NCI-H2196 (cell line): ENCODE data around the gene PAGE1.
"Not testable (repeated sequence)": the region's sequence is repeated elsewhere in the genome, so short reads cannot be mapped to it uniquely, and the experiment has no call there.

Experiments
- DNase-seq: peaks from one replicate; lab custom pipeline; 2025; ENCODE audit not compliant: unreplicated experiment; lab: John Stamatoyannopoulos, UW

Gene PAGE1, protein sequence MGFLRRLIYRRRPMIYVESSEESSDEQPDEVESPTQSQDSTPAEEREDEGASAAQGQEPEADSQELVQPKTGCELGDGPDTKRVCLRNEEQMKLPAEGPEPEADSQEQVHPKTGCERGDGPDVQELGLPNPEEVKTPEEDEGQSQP

DNA sequence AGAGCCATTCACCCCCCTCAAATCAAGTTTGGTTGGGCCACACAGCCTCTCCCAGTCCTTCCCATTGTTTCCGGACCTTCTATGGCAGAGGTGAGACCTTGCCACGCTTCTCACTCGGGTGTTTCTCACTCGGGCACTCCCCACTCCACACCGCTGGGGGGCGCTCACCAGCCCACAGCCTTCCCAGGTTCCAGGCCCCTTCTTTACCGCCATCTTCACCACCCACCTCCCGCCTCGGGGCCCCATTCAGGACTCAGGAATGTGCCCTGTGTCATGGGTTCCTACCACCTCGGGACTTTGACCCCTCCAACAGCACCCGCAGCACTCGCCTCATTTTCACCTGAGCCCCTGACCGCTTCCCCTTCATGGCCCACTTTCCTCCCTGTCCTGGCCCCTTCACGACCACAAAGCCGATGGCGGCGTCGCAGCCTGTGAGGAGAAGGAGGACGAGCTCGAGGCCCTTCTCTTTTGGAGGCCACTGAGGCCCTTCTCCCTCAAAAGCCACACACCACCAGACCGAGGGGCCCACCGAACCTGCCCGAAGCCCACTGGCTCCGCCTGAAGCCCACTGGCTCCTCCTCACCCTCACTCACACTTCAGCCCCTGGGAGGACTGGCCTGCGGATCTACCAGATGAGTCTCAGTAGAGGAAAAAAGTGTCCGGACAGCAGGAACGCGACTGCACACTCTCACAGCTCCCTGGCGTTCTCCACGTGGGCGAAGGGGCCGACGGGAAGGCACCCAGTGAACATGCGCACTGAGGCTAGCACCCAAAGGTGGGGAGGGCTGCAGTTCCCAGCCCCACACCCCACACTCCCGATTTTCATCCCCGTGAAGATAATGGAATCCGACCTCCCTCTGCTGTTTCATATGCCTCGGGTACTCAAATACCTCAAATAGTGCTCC is at the start of gene PAGE1:
Gene PAGE1 (minus strand): TSS at position 709 of the 905 bp plus-strand sequence. CDS start 1,214 bp downstream, outside the sequence.
- no peak for DNase-seq

DNA sequence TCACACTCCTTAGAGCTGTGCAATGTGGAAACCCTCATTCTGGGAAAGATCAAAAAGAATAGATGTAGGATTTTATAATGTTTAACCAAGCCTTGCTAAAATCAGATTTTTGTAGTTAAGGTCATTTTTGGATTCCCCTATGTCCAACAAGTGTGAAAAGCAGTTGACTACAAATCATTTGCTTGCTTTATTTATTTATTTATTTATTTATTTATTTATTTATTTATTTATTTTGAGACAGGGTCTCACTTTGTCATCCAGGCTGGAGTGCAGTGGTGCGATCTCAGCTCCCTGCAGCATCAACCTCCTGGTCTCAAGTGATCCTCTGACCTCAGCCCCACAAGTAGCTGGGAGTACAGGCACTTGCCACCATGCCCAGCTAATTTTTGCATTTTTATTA is 45.7 kb upstream of the PAGE1 start:
- not testable (repeated sequence) for DNase-seq

DNA sequence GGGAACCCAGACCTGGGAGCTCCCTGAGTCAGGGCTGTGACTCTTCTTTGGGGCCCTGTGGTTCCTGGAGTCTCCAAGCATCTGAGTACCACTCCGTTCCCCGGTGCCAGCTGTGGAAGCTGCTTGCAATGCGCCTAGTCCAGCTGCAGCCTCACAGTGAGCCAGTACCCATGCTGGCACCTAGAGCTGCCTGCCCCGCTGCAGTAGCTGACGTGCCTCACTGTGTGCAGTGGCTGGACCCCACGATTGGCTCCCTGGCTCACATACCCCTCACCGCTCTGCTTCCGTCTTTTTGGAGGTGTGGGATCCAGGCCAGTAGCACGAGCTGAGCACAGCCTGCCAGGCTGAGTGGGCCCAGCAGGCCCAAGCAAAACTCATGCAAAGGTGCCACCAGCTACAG is 32.1 kb upstream of the PAGE1 start:
- no peak for DNase-seq

DNA sequence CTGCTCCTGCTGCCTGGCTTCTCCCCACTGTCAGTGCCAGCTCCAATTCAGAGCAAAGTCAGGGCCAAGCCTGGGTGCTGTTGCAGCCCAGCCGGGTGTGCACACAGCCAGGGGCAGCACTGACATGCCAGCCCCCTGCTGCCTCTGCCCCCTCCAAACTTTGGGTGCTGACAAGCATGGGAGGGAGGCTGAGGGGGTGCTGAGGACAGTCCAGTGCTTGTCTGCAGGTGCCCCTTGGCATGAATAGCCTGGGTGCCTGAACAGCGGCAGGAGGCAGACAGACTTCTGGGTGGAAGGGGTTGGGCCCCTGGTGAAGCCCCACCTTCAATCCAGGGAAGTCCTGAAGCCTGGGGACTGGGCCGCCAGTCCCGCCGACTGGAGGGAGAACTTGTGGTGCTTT is 31.2 kb upstream of the PAGE1 start:
- no peak for DNase-seq

DNA sequence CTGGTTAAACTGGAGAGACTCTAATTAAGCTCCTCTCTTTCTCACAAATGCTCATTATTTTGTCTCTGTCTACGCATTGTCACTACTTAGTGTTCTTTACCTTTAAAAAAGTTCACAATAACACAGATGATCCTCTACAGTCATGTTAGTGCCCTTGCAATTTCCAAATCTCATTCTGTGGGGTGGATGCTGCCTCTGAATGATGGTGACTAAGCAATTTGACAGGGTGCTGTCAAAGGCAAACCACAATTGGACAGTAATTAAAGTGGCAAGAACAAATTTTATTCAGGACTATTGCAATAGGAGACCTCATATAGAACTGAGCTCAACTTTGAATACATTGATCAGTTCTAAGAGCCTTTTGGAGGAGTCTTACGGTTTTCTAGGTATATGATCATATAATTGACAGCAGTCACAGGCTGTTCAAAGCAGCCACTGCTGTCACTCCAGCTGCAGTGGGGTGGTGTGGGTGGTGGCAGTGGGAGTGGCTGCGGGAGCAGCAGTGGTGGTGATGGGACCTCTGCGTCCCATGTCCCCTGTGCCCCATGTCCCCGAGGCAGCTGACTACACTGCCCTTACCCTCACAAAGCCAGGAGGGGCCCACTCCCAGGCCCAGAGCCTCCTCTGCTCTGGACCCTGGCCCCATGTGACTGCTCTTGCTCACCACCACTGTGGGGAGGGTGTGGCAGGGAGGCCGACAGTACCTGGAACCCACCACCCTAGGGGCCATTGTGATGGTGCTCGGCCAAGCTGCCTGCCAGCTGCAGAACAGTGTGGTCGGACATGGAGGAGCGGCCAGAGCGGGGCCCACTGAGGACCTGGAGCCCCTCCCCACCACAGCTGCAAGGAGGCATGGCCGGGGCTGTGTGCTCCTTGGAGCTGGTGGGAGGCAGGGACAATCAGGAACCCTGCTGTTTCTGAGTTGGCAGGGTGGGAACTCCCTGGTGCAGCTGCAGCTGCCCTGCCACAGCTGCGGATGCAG is 30.4 kb upstream of the PAGE1 start:
- DNase-seq, result no peak

DNA sequence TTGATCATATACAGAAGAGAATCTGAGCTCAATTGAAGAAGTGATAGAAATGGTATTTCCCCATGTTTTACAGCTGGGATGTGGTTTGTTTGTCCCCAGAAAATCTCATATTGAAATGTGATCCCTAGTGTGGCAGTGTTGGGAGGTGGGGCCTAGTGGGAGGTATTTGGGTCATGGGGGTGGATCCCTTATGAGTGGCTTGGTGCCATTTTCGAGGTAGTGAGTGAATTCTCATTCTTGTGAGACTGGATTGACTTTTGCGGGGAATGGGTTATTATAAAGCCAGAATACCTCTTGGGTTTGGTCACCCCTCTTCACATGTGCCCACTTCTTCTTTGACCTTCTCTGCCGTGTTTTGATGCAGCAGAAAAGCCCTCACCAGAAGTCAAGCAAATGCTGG is 29.6 kb upstream of the PAGE1 start:
- no peak for DNase-seq

DNA sequence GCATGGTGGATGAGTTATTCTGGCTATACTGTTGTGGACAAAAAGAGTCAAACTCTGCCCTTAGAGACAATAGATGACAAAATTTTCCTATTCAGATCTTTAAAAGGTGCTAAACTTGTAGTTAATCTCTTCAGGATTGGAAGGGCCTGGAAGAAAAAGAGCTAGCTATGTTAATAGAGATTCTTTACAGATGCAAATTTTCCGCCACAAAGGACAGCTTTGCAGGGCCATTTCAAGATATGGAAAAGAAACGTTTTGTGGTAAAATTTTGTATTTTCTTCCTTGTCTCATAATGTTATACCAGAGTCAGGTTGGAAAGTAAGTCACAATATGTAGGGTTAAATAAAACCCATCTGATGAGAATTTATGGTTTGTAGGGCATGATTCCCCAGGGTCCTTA is 24.3 kb upstream of the PAGE1 start:
- DNase-seq, result not testable (repeated sequence)

DNA sequence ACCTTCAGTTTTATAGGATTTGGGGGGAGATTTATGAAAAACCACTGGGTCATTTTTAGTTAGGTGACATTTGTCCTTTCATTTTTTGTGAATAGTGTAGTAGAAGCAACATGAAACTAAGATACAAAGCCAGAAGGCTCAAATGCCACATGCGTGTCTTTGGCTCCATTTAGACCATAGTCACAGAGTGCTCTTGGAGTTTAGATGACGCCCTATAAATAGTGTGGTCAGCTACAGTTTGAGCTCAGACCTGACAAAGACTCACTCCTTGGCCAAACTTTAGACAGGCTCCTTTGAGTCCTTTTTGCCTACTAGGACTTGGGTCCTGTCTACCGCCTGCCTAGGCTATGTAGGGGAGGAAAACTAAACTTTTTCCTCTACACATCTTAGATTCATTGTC is 16.8 kb upstream of the PAGE1 start:
- no peak for DNase-seq

DNA sequence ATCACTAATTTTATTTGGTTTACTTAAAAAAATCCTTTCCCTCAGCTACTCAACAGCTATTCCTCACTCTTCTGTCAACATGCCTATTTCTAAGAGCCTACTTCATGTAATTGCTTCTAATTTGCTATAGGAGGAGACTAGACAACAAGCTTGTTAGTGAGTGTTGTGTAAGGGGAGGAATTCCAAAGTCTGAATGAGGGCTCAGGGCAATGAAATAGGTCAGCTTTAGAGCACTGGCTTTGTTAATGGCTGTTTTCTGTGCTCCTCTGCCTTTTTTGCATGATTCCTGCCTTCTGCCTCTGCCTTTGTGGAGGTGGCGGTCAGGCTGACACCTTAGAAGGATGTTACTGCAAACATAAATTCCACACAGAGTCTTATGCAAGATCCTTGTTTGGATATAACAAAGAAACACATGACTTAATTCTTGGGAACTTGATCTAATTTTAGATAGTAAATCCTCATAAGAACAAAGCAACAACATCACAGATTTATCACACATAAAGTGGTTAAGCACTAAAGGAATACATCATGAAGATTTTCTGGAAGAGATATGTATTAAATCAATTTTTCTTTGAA is 15.0 kb upstream of the PAGE1 start:
- no peak for DNase-seq

DNA sequence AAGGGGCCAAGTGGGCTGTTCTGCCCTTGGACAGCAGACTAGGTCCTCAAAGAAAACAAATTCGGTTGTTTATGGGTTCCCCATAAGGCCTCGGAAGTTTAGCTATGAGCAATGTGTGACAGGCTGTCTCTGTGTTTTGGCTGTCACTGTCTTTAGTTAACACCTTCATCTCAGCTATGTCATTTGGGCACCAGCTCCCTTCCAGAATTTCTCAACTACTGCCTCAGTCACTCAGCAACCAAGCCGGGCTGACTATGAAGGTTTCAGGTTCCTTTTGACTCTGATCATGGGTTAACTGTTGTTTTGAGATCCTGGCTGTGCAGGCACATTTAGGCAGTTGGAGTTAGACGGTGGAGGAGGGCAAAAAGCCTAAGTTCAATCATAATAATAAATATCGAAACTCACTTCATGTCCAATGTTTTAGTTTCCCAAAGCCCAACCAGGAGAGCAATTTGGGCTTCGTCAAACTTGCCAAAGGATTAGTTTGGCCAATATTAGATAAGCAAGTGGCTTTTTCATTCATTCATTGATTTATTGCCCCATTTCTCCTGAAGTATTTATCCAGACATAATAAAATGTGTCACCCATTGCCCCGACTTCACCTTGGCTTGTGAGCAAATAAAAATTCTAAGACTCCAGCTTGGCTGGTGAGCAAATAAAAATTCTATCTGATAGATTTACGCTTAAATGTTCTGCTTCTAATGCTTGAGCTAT is 9.1 kb upstream of the PAGE1 start:
- no peak for DNase-seq

DNA sequence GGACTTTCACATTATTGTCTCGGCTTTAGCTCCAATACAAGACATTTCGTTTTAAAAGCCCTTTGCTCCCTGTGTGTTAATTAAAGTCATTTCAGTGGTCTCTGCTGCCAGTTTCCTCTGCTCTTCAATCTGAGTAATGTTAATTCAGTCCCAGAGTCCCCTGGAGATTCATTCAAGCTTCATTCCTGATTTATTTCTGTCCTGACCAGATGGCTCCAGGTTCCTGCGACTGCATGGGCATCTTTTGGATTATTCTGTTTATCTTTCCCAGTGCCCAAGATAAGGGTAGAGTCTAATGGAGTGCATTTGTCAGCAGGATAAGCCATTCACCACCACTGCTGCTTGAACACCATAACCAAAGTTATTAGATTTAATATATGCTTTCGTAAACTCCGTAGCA is 6.1 kb upstream of the PAGE1 start:
- no peak for DNase-seq

DNA sequence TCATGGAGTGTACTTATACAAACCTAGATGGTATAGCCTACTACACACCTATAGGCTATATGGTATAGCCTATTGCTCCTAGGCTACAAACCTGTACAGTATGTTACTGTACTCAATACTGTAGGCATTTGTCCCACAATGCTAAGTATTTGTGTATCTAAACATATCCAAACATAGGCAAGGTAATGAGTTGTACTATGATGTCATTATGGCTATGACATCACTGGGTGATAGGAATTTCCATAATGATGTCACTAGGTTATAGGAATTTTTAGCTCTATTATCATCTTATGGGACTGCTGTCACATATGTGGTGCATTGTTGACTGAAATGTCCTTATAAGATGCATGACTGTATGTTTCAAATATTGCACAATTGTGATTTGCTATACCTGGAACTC is 5.5 kb upstream of the PAGE1 start:
- no peak for DNase-seq

DNA sequence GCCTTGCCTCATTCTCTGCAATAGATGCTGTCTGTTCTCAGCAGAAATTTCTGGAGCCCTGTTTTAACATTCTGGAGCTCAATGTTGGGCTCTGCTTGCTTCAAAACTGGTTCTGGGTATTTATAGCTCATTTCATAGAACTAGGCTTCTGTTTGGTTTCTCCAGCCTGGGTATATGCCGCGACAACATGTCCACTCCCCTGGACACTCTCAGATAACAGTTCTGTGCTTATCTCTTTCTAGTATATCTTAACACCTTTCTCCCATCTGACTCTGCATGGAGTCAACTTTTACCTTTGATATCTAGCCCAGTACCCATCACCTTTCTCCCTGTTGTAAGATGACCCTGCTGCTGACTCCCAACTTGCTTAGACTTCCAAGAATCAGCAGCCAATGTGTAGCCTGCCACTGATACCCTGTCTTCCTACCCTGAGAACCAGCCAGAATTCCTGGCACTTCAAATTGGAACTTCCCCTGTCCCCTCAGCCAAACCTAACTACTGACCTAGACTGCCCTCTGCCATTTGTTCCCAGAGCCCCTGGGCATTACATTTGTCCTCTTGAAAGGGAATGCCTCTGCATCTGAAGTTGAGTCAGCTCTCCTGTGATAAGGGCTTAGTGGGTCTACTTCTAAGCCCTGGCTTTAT is 20.6 kb downstream of the PAGE1 start:
- DNase-seq, result no peak

DNA sequence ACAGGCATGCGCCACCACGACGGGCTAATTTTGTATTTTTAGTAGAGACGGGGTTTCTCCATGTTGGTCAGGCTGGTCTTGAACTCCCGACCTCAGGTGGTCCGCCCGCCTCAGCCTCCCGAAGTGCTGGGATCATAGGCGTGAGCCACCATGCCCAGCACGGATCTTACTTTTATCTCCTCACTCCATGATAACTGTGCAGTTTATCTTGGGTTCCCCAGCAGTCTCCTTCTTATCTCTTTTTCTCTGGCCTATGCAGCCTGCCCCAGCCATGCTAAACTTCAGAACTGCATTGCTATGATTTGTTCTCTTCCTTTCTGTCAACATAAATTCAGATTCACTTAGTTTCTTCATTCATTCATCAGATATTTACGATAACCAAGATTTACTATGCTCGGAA is 22.4 kb downstream of the PAGE1 start:
- DNase-seq, result no peak

DNA sequence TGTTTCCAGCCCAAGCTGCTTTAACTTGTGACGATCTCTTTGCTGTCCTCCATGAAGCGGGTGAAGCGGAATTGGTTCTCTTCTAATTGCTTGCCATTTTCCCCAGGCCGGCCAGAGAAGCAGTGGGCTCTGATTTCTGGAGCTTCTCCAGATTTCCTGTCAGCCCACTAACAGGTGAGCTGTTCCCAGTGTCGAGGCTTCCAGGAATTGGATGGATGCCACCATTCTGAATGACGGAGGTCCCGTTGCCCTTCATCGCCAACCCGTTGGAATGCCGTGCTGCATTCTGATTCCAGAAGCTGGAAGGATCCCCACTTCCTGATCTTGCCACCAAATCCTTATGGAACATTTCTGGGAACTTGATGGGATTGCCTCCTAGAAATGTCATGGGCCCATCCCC is 31.0 kb downstream of the PAGE1 start:
- no peak for DNase-seq

DNA sequence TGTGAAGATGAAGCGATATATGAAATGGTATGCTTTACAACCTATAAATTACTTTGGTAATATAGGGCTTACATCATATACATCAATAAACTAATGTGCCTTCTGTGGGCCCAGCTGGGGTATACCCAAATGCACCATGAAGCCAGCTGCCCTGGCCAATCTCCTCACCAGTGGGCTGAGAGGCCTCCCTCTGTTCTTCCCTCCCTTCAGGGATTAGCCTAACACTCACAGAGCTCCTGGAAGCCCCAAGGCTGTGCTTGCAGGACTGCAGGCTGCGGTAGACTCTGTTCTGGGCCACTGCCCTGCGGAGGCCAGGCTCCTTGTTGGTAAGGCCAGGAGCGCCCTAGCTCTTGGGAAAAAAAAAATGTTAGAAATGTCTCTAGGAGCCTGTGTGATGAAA is 33.9 kb downstream of the PAGE1 start:
- DNase-seq, result no peak

DNA sequence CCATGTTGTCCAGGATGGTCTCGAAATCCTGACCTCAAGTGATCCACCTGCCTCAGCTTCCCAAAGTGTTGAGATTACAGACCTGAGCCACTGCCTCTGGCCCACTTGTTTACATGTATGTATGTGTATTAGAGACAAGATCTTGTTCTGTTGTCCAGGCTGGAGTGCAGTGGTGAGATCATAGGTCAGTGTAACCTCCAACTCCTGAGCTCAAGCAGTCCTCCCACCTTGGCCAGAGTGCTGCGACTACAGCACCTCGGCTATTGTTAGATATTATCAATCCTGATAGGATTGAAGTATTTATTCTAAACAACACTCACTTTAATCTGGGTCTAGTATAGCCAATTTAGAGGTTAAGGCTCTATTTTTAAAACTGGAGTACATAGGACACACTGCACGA is 36.0 kb downstream of the PAGE1 start:
- no peak for DNase-seq

DNA sequence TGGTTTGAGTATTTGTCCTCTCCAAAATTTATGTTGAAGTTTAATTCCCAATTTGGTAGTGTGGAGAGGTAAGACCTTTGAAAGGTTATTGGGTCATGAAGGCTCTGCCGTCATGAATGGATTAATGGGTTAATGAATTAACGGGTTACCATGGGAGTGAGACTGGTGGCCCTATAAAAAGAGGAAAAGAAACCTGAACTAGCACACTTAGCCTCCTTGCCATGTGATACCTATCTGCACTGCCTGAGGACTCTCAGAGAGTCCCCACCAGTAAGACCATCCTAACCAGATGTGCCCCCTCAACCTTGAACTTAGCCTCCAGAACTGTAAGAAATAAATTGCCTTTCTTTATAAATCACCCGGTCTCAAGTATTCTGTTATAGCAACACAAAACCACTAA is 39.3 kb downstream of the PAGE1 start:
- DNase-seq, result no peak

DNA sequence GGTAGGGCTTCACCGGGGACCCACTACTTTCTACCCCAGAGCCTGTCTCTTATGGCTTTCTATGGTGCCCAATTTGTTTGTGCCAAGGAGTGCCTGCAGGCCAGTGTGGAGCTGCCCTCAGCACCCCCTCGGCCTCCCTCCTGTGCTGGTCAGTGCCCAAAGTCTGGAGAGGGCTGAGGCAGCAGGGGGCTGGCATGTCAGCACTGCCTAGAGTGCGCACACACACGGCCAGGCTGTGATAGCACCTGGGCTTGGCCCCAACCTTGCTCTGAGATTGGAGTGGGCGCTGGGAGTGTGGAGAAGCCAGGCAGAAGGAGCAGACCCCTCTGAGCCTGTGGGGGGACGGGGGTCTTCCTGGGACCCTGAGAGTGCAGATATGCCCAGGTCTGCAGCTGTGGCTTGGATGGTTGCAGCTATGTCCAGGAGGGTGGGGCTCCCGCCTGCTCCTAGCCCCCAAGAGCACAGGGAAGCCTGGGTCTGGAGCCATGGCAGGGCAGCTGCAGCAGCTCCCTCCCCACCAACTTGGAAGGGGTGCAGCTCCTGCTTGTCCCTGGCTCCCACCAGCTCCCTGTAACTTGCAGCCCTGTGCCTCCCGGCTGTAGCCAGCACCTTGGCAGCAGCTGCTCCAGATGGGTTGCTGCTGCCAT is 50.7 kb downstream of the PAGE1 start:
- DNase-seq, result no peak
